Measurements from ENCODE around the gene MTCL3.

MTCL3 gene

DNA sequence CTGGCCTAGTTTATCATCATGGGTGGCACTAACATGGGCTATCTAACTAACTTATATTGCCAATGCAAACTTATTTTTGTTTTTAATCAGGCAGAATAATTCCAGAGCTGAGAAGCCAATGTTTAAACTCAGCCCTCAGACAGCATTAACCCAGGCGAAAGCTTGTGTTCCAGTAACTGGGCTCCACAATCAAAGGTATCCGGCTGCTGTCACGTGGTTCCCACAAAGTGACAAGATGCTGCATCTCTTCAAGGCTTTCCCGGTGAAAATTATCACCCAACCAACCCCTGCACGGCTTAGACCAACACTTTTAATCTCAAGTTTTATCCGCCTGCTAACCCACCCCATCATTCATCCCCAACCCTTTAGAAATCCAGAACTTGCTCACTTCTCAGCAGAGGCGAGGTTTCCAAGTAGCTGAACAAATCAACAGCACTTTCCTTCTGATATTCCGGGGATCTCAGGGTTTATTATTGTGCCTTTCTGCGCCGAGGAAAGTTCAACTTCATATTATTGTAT, 885 bp downstream of the MTCL3 start:
- Histone ChIP-seq H3K27me3 (ENCODE audit: control insufficient read depth, insufficient read depth, low read length) (peaks cover 19% of the 10 kb centered on the region), H3K36me3 (ENCODE audit: control insufficient read depth, insufficient read depth, low read length) (no peaks in the 10 kb centered on the region), H3K4me3 (ENCODE audit: low read depth, low read length) (no peak overlapping the region)
- TF ChIP-seq, protein P1, sequence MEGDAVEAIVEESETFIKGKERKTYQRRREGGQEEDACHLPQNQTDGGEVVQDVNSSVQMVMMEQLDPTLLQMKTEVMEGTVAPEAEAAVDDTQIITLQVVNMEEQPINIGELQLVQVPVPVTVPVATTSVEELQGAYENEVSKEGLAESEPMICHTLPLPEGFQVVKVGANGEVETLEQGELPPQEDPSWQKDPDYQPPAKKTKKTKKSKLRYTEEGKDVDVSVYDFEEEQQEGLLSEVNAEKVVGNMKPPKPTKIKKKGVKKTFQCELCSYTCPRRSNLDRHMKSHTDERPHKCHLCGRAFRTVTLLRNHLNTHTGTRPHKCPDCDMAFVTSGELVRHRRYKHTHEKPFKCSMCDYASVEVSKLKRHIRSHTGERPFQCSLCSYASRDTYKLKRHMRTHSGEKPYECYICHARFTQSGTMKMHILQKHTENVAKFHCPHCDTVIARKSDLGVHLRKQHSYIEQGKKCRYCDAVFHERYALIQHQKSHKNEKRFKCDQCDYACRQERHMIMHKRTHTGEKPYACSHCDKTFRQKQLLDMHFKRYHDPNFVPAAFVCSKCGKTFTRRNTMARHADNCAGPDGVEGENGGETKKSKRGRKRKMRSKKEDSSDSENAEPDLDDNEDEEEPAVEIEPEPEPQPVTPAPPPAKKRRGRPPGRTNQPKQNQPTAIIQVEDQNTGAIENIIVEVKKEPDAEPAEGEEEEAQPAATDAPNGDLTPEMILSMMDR (IDR thresholded peaks at IDR 0.05; ENCODE audit: insufficient read depth, low read length, severe bottlenecking): no peak
- DNase-seq (ENCODE audit: low read depth) (no peak), FAIRE-seq (no peak)

DNA sequence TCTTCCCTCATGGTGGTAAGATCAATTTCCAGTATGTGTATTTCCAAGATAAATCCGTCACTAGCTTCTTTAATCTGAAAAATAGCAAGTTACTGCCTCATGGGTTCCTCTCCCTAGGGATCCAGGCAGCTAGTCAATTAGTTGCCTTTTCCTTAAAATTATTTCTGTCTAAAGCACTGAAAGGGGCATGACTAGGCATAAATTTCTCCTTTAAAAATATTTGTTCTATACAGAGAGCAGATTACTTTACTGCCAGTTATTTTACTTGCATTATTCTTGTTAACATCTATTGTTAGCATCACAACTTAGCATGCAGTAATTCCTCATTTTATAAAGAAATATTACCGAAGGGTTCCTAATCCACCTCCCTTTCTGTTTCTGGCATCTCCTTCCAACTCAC, 1.4 kb downstream of the MTCL3 start:
- no peak for FAIRE-seq
- no peak overlapping the region for H3K4me3 ChIP-seq (ENCODE audit: low read depth, low read length)
- peaks cover 19% of the 10 kb centered on the region for H3K27me3 ChIP-seq (ENCODE audit: control insufficient read depth, insufficient read depth, low read length)
- TF ChIP-seq, protein P1 (IDR thresholded peaks at IDR 0.05; ENCODE audit: insufficient read depth, low read length, severe bottlenecking): no peak
- no peaks in the 10 kb centered on the region for H3K36me3 ChIP-seq (ENCODE audit: control insufficient read depth, insufficient read depth, low read length)
- no peak for DNase-seq (ENCODE audit: low read depth)

DNA sequence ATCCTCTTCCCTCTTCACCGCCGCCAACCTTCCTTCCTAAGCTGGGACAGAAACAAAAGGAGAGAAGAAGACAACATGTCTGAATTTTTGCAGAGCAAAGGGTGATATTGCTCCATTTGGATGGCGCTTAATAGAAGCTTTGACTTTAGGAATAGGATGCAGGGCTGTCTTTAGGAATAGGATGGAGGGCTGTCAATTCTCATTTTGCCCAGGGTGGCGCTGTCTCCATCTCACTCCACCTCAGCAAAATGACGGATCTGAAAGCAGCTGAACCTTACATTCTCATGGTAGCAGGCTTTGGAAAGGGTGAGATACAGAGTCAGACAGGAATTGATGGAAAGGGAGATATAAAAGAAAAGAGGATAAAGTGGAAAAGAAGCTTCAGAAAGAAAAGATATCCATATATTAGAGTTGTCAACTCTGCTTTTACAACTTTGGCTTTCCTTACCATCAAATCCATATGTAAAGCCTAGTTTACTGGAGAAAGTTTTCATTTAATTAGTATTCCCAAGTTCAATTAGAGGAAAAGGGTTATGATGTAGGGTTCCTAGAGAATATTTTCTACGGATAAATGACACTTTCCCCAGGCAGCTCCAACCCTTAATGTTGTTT, 2.4 kb downstream of the MTCL3 start:
- no peak for FAIRE-seq

DNA sequence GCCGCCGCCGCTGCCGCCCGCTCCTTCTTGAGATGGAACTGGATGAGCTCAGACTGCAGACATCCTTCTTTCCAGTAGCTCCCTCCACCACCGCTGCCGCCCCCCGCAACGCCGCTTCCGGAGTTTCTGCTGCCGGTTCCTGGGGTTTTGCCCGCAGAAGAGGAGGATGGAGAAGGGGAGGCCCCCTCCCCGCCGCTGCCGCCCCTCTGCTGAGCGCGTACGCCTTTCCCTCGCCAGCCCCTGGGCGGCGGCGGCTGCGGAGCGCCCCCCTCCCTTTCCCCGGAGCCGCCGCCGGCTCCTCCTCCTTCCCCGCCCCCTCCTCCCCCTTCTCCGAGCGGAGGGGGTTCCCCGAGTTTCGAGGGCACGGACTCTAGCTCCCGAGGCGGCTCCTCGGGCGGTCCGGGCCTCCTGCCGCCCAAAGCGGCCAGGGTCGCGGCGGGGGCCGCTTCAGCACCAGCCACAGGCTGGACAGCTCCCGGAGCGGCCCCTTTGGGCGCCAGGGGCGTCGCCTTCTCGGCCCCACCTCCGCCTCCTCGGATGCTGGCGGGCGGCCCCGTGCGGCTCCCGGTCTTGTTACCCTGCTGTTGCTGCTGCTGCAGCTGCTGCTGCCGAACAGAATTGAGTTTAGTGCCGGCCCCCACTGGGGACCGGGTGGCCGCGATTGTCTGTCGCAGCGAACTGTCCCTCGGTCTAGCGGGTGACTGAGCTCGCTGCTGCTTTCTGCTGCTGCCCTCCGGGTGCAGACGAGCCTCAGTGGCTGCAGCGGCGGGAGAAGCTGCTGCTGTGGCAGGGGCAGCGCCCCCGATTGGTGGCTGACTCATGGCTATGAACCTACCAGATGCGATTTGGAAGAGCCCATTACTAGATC, 3.1 kb downstream of the MTCL3 start:
- H3K36me3 ChIP-seq (ENCODE audit: control insufficient read depth, insufficient read depth, low read length): no peaks in the 10 kb centered on the region
- peak overlapping the region; percentile 39 for H3K4me3 ChIP-seq (ENCODE audit: low read depth, low read length)
- FAIRE-seq (no peak), DNase-seq (ENCODE audit: low read depth) (no peak)
- TF ChIP-seq, protein P1 (IDR thresholded peaks at IDR 0.05; ENCODE audit: insufficient read depth, low read length, severe bottlenecking): no peak
- H3K27me3 ChIP-seq (ENCODE audit: control insufficient read depth, insufficient read depth, low read length): peaks cover 19% of the 10 kb centered on the region

More for the DNA sequence above, 2.4 kb downstream of the MTCL3 start:
- TF ChIP-seq, protein P1 (IDR thresholded peaks at IDR 0.05; ENCODE audit: insufficient read depth, low read length, severe bottlenecking): peak; percentile 84
- no peaks in the 10 kb centered on the region for H3K36me3 ChIP-seq (ENCODE audit: control insufficient read depth, insufficient read depth, low read length)
- peak; percentile 64 for DNase-seq (ENCODE audit: low read depth)
- H3K4me3 ChIP-seq (ENCODE audit: low read depth, low read length): no peak overlapping the region
- peaks cover 19% of the 10 kb centered on the region for H3K27me3 ChIP-seq (ENCODE audit: control insufficient read depth, insufficient read depth, low read length)

DNA sequence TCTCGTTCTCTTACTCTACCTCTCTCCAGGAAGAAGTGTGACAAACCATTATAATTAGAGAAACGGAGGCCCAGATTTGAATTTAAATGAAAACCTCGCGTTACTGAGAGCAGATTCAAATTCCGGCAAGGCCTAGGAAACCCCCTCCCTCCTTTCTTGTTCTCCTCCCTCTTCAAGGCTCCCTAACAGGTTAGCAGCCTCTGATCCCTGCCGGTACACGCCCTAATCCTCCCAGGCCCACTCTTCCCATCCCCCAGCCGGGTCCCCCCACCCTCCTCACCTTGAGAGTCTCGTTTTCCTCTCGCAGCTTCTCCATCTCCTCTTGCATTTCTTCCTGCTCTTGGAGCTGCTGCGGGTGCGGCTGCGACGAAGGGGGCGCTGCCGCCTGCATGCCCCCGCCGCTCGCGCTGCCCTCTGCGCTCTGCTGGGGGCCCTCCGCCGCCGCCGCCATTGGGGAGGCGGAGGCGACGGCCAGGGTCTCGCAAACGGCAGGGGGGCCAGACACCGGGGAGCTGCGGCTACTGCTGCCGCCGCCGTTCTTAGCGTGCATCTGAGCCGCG, 3.8 kb downstream of the MTCL3 start:
- H3K27me3 ChIP-seq (ENCODE audit: control insufficient read depth, insufficient read depth, low read length): peaks cover 19% of the 10 kb centered on the region
- TF ChIP-seq, protein P1 (IDR thresholded peaks at IDR 0.05; ENCODE audit: insufficient read depth, low read length, severe bottlenecking): peak; percentile 5
- no peaks in the 10 kb centered on the region for H3K36me3 ChIP-seq (ENCODE audit: control insufficient read depth, insufficient read depth, low read length)
- DNase-seq (ENCODE audit: low read depth) (no peak), FAIRE-seq (no peak)
- peak overlapping the region; percentile 39 for H3K4me3 ChIP-seq (ENCODE audit: low read depth, low read length)
